GM13976 (cell line): ENCODE results near the gene SUPT6H.
"Not testable (repeated sequence)": the region's sequence is repeated elsewhere in the genome, so short reads cannot be mapped to it uniquely, and the experiment has no call there.

Source experiments
- DNase-seq: peaks from one replicate; pipeline ENCODE4 v3.0.0; 2012; ENCODE audit warnings: low spot score
- in situ Hi-C: fragments of 300-500 bp; cut with MboI; formaldehyde crosslinking; loops from one replicate; pipeline ENCODE4 v1.12.0; 2022; ENCODE audit warnings: low sequenced_read_pairs, mixed read lengths, inconsistent platforms; ENCODE audit not compliant: unreplicated experiment
- TF ChIP-seq, protein P1 (sequence below): IDR thresholded peaks from 2 replicates; pipeline ENCODE4 v1.5.1; 2012; ENCODE audit warnings: borderline replicate concordance, mild to moderate bottlenecking; ENCODE audit not compliant: insufficient read depth; ENCODE audit errors: extremely low read depth, missing control alignments, control extremely low read depth

SUPT6H gene

GRCh38 chr17:28735242-28735722 is 73.3 kb downstream of the SUPT6H start:
- in situ Hi-C loops, result loop anchor here (25.0 kb wide), 1 partner anchor 377 kb away; no protein-coding TSS in a partner anchor
- TF ChIP-seq, protein P1, sequence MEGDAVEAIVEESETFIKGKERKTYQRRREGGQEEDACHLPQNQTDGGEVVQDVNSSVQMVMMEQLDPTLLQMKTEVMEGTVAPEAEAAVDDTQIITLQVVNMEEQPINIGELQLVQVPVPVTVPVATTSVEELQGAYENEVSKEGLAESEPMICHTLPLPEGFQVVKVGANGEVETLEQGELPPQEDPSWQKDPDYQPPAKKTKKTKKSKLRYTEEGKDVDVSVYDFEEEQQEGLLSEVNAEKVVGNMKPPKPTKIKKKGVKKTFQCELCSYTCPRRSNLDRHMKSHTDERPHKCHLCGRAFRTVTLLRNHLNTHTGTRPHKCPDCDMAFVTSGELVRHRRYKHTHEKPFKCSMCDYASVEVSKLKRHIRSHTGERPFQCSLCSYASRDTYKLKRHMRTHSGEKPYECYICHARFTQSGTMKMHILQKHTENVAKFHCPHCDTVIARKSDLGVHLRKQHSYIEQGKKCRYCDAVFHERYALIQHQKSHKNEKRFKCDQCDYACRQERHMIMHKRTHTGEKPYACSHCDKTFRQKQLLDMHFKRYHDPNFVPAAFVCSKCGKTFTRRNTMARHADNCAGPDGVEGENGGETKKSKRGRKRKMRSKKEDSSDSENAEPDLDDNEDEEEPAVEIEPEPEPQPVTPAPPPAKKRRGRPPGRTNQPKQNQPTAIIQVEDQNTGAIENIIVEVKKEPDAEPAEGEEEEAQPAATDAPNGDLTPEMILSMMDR, result no peak
- DNase-seq, result no peak

GRCh38 chr17:28735913-28736769 is 74.1 kb downstream of the SUPT6H start:
- in situ Hi-C loops, result loop anchor here (25.0 kb wide), 1 partner anchor 376 kb away; no protein-coding TSS in a partner anchor

DNA sequence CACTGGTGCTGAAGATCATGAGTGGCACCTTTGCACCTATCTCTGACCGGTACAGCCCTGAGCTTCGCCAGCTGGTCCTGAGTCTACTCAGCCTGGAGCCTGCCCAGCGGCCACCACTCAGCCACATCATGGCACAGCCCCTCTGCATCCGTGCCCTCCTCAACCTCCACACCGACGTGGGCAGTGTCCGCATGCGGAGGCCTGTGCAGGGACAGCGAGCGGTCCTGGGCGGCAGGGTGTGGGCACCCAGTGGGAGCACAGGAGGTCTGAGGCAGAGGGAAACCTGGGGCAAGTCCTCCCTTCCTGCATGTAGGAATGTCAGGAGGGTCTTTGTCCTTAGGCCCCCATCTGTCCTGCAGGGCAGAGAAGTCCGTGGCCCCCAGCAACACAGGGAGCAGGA is 75.3 kb downstream of the SUPT6H start:
- TF ChIP-seq, protein P1, result no peak
- in situ Hi-C loops, result loop anchor here (25.0 kb wide), 1 partner anchor 375 kb away; no protein-coding TSS in a partner anchor

More at GRCh38 chr17:28735913-28736769, 74.1 kb downstream of the SUPT6H start:
- not testable (repeated sequence) for DNase-seq

GRCh38 chr17:28737770-28738679 is 76.0 kb downstream of the SUPT6H start:
- peak; percentile 89 for DNase-seq
- TF ChIP-seq, protein P1, result no peak
- in situ Hi-C loops, result loop anchor here (25.0 kb wide), 1 partner anchor 374 kb away; no protein-coding TSS in a partner anchor

More for the DNA sequence above, 75.3 kb downstream of the SUPT6H start:
- no peak for DNase-seq

DNA sequence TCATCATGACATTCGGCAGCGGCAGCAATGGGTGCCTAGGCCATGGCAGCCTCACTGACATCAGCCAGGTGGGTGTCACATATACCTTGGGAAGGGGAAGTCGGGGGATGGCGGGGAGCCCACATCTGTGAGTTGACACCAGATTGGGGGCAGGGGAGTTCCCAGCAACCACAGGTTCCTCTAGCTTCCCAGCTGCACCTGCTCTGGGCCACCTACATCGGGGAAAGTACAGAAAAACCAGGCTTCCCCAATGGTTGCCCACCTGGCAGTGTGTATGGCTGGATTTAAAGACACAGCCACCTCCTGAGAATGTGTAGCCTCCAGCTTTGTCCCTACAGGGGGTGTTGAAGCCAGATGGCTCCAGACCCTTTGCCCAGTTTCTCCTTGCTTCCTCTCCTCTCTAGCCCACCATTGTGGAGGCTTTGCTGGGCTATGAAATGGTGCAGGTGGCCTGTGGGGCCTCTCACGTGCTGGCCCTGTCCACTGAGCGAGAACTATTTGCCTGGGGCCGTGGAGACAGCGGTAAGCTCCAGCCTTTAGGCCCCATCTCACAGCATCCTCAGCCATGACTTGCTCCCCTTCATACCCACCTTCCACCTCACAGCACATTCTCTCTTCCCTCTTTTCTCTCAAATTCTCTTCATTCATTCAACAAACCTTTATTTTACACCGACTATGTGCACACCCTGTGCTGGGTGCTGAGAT is 76.8 kb downstream of the SUPT6H start:
- in situ Hi-C loops, result loop anchor here (25.0 kb wide), 1 partner anchor 373 kb away; no protein-coding TSS in a partner anchor
- peak; percentile 60 for DNase-seq
- TF ChIP-seq, protein P1, result no peak

DNA sequence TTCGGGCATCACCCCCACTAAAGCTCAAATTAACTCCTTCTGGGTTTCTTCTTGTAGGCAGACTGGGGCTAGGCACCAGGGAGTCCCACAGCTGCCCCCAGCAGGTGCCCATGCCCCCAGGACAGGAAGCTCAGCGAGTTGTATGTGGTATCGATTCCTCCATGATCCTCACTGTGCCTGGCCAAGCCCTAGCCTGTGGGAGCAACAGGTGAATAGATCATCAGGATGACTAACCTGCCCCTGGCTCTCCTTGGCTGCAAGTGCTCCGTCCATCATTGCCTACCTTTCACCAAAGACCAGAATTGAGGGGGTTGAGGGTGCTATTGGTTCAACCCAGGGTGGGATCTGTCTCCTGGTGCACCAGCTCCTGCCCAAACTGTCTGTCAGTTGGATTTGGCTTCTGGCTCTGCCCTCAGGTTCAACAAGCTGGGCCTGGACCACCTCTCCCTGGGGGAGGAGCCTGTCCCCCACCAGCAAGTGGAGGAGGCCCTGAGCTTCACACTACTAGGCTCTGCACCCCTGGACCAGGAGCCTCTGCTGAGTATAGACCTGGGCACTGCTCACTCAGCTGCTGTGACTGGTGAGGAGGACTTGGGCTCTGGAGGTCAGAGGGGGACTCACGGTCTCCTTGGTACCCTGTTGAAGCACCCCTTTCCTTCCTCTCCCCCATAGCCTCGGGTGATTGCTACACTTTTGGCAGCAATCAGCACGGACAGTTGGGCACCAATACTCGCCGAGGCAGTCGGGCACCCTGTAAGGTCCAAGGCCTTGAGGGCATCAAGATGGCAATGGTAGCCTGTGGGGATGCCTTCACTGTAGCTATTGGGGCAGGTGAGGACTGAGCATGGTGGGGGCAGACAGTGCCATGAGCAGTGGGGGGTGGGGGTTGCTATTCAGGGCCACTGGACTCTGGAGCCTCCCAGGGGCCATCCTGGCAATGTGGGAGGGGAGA is 78.7 kb downstream of the SUPT6H start:
- DNase-seq, result no peak
- in situ Hi-C loops, result loop anchor here (25.0 kb wide), 1 partner anchor 372 kb away; no protein-coding TSS in a partner anchor
- TF ChIP-seq, protein P1, result no peak
